ENCODE results near the gene FAM98C. TPM values are rescaled to one million over a fixed set of nuclear protein-coding genes. Genes with fewer than 3 reads are reported as not detected.

The FAM98C gene
- polyA plus RNA-seq, 1 of the 3 experiments (the other 2 are of a cell fraction): 26.7 TPM

GRCh38 chr19:38384209-38385027, 18.5 kb upstream of the FAM98C start:
- H3K9ac ChIP-seq: no peak overlapping the region
- ChIA-PET POLR2A (interaction anchor here (1.5 kb wide), 1 partner anchor 8 kb away, joined by 6 read pairs; no protein-coding TSS in a partner anchor), CTCF (interaction anchor here (1.5 to 1.8 kb wide), 3 partner anchors 9 to 482 kb away, joined by 3 to 8 read pairs (median 4); no protein-coding TSS in a partner anchor)
- no peaks in the 10 kb centered on the region for H3K9me3 ChIP-seq
- DNase-seq: no peak
- H3K36me3 ChIP-seq (replicated peaks in 1 of 2; ENCODE audit: control insufficient read depth in 1 of 2, insufficient read depth in 2 of 2, low read length in 1 of 2): peaks cover 10 to 37% of the 10 kb centered on the region in 2 experiments
- 0 out of 2 replicates have a peak, but pooled peaks cover 7% of the 10 kb centered on the region for H4K20me1 ChIP-seq (ENCODE audit: insufficient read depth)
- 72% methylated on average over 7 of the region's 10 CpGs for WGBS (ENCODE audit: low lambda C conversion rate)
- H3K4me2 ChIP-seq: no peak overlapping the region
- H3K27ac ChIP-seq (ENCODE audit: low read depth in 2 of 2, low read length in 1 of 2): no peak overlapping the region
- no peaks in the 10 kb centered on the region for H3K27me3 ChIP-seq (ENCODE audit: insufficient read depth)
- TF ChIP-seq FOXJ3 (CRISPR knock-in tag; IDR thresholded peaks at IDR 0.05): no peak
- TF ChIP-seq REST (IDR thresholded peaks at IDR 0.05; ENCODE audit: low read depth, low read length): no peak
- TF ChIP-seq MEF2A (IDR thresholded peaks at IDR 0.05; ENCODE audit: borderline replicate concordance, low read depth): no peak
- no peak for TF ChIP-seq GABPA (IDR thresholded peaks at IDR 0.05; ENCODE audit: low read depth)
- peaks cover 14% of the 10 kb centered on the region; the same call in 1 of the 2 replicates for H3K79me2 ChIP-seq (ENCODE audit: insufficient read depth)
- H3K4me3 ChIP-seq (ENCODE audit: low read depth in 2 of 2, low read length in 1 of 2): no peak overlapping the region; a peak in 1 of 4 replicates
- peaks cover 18% of the 10 kb centered on the region for H3F3A ChIP-seq (replicated peaks; ENCODE audit: insufficient read depth)
- H3K4me1 ChIP-seq (ENCODE audit: control insufficient read depth in 1 of 2, insufficient read depth in 2 of 2, low read depth in 1 of 2, low read length in 1 of 2): peaks cover 0 to 7% of the 10 kb centered on the region in 2 experiments; a peak in 1 of 4 replicates
- H3K9me2 ChIP-seq: no peaks in the 10 kb centered on the region
- no peak overlapping the region for H2AFZ ChIP-seq (ENCODE audit: low read depth)

GRCh38 chr19:38385057-38385803, 17.7 kb upstream of the FAM98C start:
- CTCF ChIA-PET: interaction anchor here (1.5 to 1.8 kb wide), 2 partner anchors 9 to 152 kb away, joined by 4 to 8 read pairs; no protein-coding TSS in a partner anchor
- no peak overlapping the region for H3K9ac ChIP-seq
- peaks cover 8 to 37% of the 10 kb centered on the region in 2 experiments for H3K36me3 ChIP-seq (replicated peaks in 1 of 2; ENCODE audit: control insufficient read depth in 1 of 2, insufficient read depth in 2 of 2, low read length in 1 of 2)
- peaks cover 18% of the 10 kb centered on the region for H3F3A ChIP-seq (replicated peaks; ENCODE audit: insufficient read depth)
- 0 out of 2 replicates have a peak, but pooled peaks cover 5% of the 10 kb centered on the region for H4K20me1 ChIP-seq (ENCODE audit: insufficient read depth)
- peaks cover 13% of the 10 kb centered on the region for H3K79me2 ChIP-seq (ENCODE audit: insufficient read depth)
- H3K4me2 ChIP-seq: no peak overlapping the region
- no peak overlapping the region for H3K27ac ChIP-seq (ENCODE audit: low read depth in 2 of 2, low read length in 1 of 2)
- no peaks in the 10 kb centered on the region for H3K9me3 ChIP-seq
- POLR2A ChIA-PET: interaction anchor here (0.9 to 1.5 kb wide), 2 partner anchors 9 to 11 kb away, joined by 3 to 6 read pairs; partner anchors contain the start of gene PSMD8
- no peaks in the 10 kb centered on the region for H3K27me3 ChIP-seq (ENCODE audit: insufficient read depth)
- TF ChIP-seq POLR2AphosphoS5 (IDR thresholded peaks at IDR 0.05; ENCODE audit: low read depth, low read length): peak; percentile 25; the same call in 1 of the 2 replicates
- TF ChIP-seq EP300 (IDR thresholded peaks at IDR 0.05; ENCODE audit: borderline replicate concordance in 1 of 2, low read depth in 1 of 2, low read length in 1 of 2): no peak
- no peak overlapping the region; a peak in 1 of 4 replicates for H3K4me3 ChIP-seq (ENCODE audit: low read depth in 2 of 2, low read length in 1 of 2)
- peaks cover 1 to 11% of the 10 kb centered on the region in 2 experiments; a peak in 1 of 4 replicates for H3K4me1 ChIP-seq (ENCODE audit: control insufficient read depth in 1 of 2, insufficient read depth in 2 of 2, low read depth in 1 of 2, low read length in 1 of 2)
- no peak overlapping the region for H2AFZ ChIP-seq (ENCODE audit: low read depth)
- WGBS (ENCODE audit: low lambda C conversion rate): 99% methylated on average over 37 of the region's 40 CpGs
- H3K9me2 ChIP-seq: no peaks in the 10 kb centered on the region
- no peak for DNase-seq
